Measurements from ENCODE around the gene FGGY.

Gene FGGY

GRCh38 chr1:59473831-59474230, 176.9 kb downstream of the FGGY start:
- no peak for TF ChIP-seq POLR2A (IDR thresholded peaks at IDR 0.05; ENCODE audit: extremely low read depth, insufficient read length)
- no peak for TF ChIP-seq MAX (IDR thresholded peaks at IDR 0.05; ENCODE audit: low read depth, low read length)
- no peak for TF ChIP-seq CTCF (IDR thresholded peaks at IDR 0.05; ENCODE audit: low read depth, low read length)
- no peak for TF ChIP-seq MYC (IDR thresholded peaks at IDR 0.05; ENCODE audit: low read depth, low read length)
- DNase-seq (ENCODE audit: low read depth), result no peak
- no peak overlapping the region for H3K4me3 ChIP-seq (ENCODE audit: low read depth, low read length)

DNA sequence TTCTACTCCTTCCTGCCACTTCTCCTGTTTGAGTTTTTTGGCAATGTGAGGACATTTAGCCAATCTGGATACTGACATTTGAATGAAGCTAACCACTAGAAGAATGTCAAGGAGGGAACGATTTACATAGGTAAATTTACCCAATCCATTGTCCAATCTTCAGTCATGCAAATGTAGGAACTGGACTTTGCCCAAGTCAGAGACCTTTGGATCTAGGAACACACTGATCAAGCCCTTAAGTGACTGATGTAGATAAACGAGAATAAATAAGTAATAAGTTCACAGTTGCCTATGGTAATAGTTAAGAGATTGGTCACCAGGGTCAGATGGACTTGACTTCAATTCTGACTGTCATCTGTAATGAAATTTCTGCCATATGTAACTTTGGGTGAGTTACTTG, 177.6 kb downstream of the FGGY start:
- DNase-seq (ENCODE audit: low read depth), result no peak
- TF ChIP-seq CTCF (IDR thresholded peaks at IDR 0.05; ENCODE audit: low read depth, low read length) (no peak), MAX (IDR thresholded peaks at IDR 0.05; ENCODE audit: low read depth, low read length) (no peak), MYC (IDR thresholded peaks at IDR 0.05; ENCODE audit: low read depth, low read length) (no peak), POLR2A (IDR thresholded peaks at IDR 0.05; ENCODE audit: extremely low read depth, insufficient read length) (no peak)
- H3K4me3 ChIP-seq (ENCODE audit: low read depth, low read length), result no peak overlapping the region

- DNase-seq (ENCODE audit: low read depth), result peak; percentile 32
- TF ChIP-seq MAX (IDR thresholded peaks at IDR 0.05; ENCODE audit: low read depth, low read length) (no peak), MYC (IDR thresholded peaks at IDR 0.05; ENCODE audit: low read depth, low read length) (no peak), POLR2A (IDR thresholded peaks at IDR 0.05; ENCODE audit: extremely low read depth, insufficient read length) (no peak), CTCF (IDR thresholded peaks at IDR 0.05; ENCODE audit: low read depth, low read length) (no peak)
- H3K4me3 ChIP-seq (ENCODE audit: low read depth, low read length), result no peak overlapping the region
Observed at GRCh38 chr1:59475737-59476136, 178.8 kb downstream of the FGGY start.

DNA sequence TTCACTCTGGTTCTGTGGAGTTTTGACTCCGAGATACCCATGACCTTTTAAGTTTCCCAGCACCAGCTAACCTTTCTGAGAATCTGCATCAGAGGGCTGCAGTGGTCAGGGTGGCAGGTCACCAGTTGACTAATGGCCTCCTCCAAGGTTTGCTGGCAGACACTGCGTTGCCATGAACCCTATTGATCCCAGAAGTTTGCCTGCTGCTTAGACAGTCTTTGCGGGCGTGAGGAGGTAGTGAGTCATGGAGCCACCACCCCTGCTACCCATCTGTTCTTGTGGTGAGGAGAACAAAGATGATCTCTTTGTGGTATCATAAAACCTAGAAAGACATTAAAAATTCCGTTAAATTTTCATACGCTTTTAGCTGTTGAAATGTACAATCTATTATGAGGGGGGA, 180.4 kb downstream of the FGGY start:
- no peak overlapping the region for H3K4me3 ChIP-seq (ENCODE audit: low read depth, low read length)
- TF ChIP-seq MAX (IDR thresholded peaks at IDR 0.05; ENCODE audit: low read depth, low read length), result no peak
- no peak for TF ChIP-seq POLR2A (IDR thresholded peaks at IDR 0.05; ENCODE audit: extremely low read depth, insufficient read length)
- peak; percentile 50; the same call in 1 of the 2 replicates for TF ChIP-seq MYC (IDR thresholded peaks at IDR 0.05; ENCODE audit: low read depth, low read length)
- DNase-seq (ENCODE audit: low read depth), result peak; percentile 90

DNA sequence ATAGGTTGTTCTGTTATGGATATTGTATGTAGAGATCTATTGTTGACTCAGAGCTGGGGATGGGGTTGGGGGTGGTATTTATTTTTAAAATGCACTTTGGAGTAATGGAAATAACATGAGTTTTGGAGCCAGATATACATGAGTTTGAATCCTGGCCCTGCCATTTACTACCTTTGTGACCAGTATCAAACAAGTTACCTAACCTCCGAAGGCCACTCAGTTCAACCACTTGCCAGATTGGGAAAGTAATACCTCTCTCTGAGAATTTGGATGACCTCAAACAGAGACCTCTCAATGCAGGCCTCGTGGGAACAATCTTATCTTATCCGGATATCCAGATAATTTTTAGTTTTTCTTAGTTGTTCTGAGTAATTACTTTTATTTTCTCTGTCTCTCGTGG, 181.0 kb downstream of the FGGY start:
- TF ChIP-seq POLR2A (IDR thresholded peaks at IDR 0.05; ENCODE audit: extremely low read depth, insufficient read length), result no peak
- no peak for TF ChIP-seq MAX (IDR thresholded peaks at IDR 0.05; ENCODE audit: low read depth, low read length)
- no peak for TF ChIP-seq MYC (IDR thresholded peaks at IDR 0.05; ENCODE audit: low read depth, low read length)
- TF ChIP-seq CTCF (IDR thresholded peaks at IDR 0.05; ENCODE audit: low read depth, low read length), result no peak
- no peak for DNase-seq (ENCODE audit: low read depth)
- H3K4me3 ChIP-seq (ENCODE audit: low read depth, low read length), result no peak overlapping the region

GRCh38 chr1:59478822-59479221, 181.9 kb downstream of the FGGY start:
- DNase-seq (ENCODE audit: low read depth), result no peak

More at GRCh38 chr1:59478822-59479221, 181.9 kb downstream of the FGGY start:
- H3K4me3 ChIP-seq (ENCODE audit: low read depth, low read length), result no peak overlapping the region
- TF ChIP-seq MAX (IDR thresholded peaks at IDR 0.05; ENCODE audit: low read depth, low read length) (no peak), CTCF (IDR thresholded peaks at IDR 0.05; ENCODE audit: low read depth, low read length) (no peak), POLR2A (IDR thresholded peaks at IDR 0.05; ENCODE audit: extremely low read depth, insufficient read length) (no peak), MYC (IDR thresholded peaks at IDR 0.05; ENCODE audit: low read depth, low read length) (no peak)
